Nephron (organoid): ENCODE measurements around the gene INSR.

Experiments used
- H3K27ac Mint-ChIP-seq, 3 experiments: 2 replicates each; pipeline ENCODE4 v1.8.0; 2020; ENCODE audit warnings: mixed read lengths in 3 of 3, mild to moderate bottlenecking in 2 of 3, moderate library complexity in 1 of 3
- H3K27me3 Mint-ChIP-seq: 2 replicates; pipeline ENCODE4 v1.8.0; 2021; ENCODE audit warnings: low read depth, mild to moderate bottlenecking, moderate library complexity, mixed read lengths
- H3K36me3 Mint-ChIP-seq: 2 replicates; pipeline ENCODE4 v1.8.0; 2020; ENCODE audit warnings: low read depth, mixed read lengths
- H3K4me1 Mint-ChIP-seq: 2 replicates; pipeline ENCODE4 v1.8.0; 2020; ENCODE audit warnings: mixed read lengths
- H3K4me3 Mint-ChIP-seq, 3 experiments: 2 replicates each; pipeline ENCODE4 v1.8.0; 2020; ENCODE audit warnings: mild to moderate bottlenecking in 3 of 3, mixed read lengths in 3 of 3, moderate library complexity in 2 of 3
- H3K9me3 Mint-ChIP-seq: 2 replicates; pipeline ENCODE4 v1.8.0; 2020; ENCODE audit warnings: mixed read lengths
- CTCF ChIP-seq, 3 experiments: fragments of 200-600 bp; sonication (generic); IDR thresholded peaks; one replicate each; pipeline ENCODE4 v1.5.0; 2021; ENCODE audit warnings: antibody characterized with exemption in 3 of 3; ENCODE audit not compliant: unreplicated experiment in 3 of 3

The INSR gene

GRCh38 chr19:7293762-7294557 is at the start of gene INSR:
TSS of gene INSR (minus strand) at chr19:7294414. CDS start at chr19:7293891, 523 bp downstream.
- peak within 1 kb of the TSS; percentile 81 to 87 (median 85) for H3K27ac Mint-ChIP-seq
- H3K4me1 Mint-ChIP-seq = peaks cover 19% of the 10 kb centered on the region
- no peak for TF ChIP-seq CTCF (IDR thresholded peaks at IDR 0.05; ENCODE audit: unreplicated experiment in 3 of 3)
- H3K9me3 Mint-ChIP-seq = no peaks in the 10 kb centered on the region
- peaks cover 30% of the 10 kb centered on the region for H3K27me3 Mint-ChIP-seq
- H3K36me3 Mint-ChIP-seq = no peaks in the 10 kb centered on the region
- peak within 1 kb of the TSS; percentile 85 to 91 (median 90) for H3K4me3 Mint-ChIP-seq

GRCh38 chr19:7342143-7342542 is 47.9 kb upstream of the INSR start:
- no peaks in the 10 kb centered on the region for H3K4me1 Mint-ChIP-seq
- TF ChIP-seq CTCF (IDR thresholded peaks at IDR 0.05; ENCODE audit: unreplicated experiment in 3 of 3) = no peak
- no peak overlapping the region for H3K4me3 Mint-ChIP-seq
- no peaks in the 10 kb centered on the region for H3K36me3 Mint-ChIP-seq
- peaks cover 4% of the 10 kb centered on the region for H3K27me3 Mint-ChIP-seq
- no peak overlapping the region for H3K27ac Mint-ChIP-seq
- no peaks in the 10 kb centered on the region for H3K9me3 Mint-ChIP-seq

- H3K27me3 Mint-ChIP-seq = peaks cover 4% of the 10 kb centered on the region
- no peaks in the 10 kb centered on the region for H3K9me3 Mint-ChIP-seq
- H3K4me3 Mint-ChIP-seq = no peak overlapping the region
- peak overlapping the region in 1 of 3 experiments; percentile 58 for H3K27ac Mint-ChIP-seq
- H3K36me3 Mint-ChIP-seq = no peaks in the 10 kb centered on the region
- TF ChIP-seq CTCF (IDR thresholded peaks at IDR 0.05; ENCODE audit: unreplicated experiment in 3 of 3) = peak; percentile 92 to 97 (median 93)
- no peaks in the 10 kb centered on the region for H3K4me1 Mint-ChIP-seq
Measured at GRCh38 chr19:7340959-7341837, 47.0 kb upstream of the INSR start.

GRCh38 chr19:7337380-7338194 is 43.4 kb upstream of the INSR start:
- H3K27ac Mint-ChIP-seq = no peak overlapping the region
- H3K4me3 Mint-ChIP-seq = no peak overlapping the region
- no peaks in the 10 kb centered on the region for H3K36me3 Mint-ChIP-seq
- H3K27me3 Mint-ChIP-seq = no peaks in the 10 kb centered on the region
- no peaks in the 10 kb centered on the region for H3K4me1 Mint-ChIP-seq
- TF ChIP-seq CTCF (IDR thresholded peaks at IDR 0.05; ENCODE audit: unreplicated experiment in 3 of 3) = no peak
- H3K9me3 Mint-ChIP-seq = no peaks in the 10 kb centered on the region

- no peaks in the 10 kb centered on the region for H3K4me1 Mint-ChIP-seq
- H3K4me3 Mint-ChIP-seq = no peak overlapping the region
- no peaks in the 10 kb centered on the region for H3K27me3 Mint-ChIP-seq
- H3K36me3 Mint-ChIP-seq = no peaks in the 10 kb centered on the region
- TF ChIP-seq CTCF (IDR thresholded peaks at IDR 0.05; ENCODE audit: unreplicated experiment in 3 of 3) = no peak
- no peaks in the 10 kb centered on the region for H3K9me3 Mint-ChIP-seq
- no peak overlapping the region for H3K27ac Mint-ChIP-seq
Measured at GRCh38 chr19:7336321-7336973, 42.2 kb upstream of the INSR start.
